Activated CD8-positive, alpha-beta memory T cell treated with anti-CD3 and anti-CD28 coated beads, Interleukin-2, amount 50 U/mL, for 48 hours (primary cell): ENCODE data around the gene INTS1.
"Not testable (repeated sequence)": the region's sequence is repeated elsewhere in the genome, so short reads cannot be mapped to it uniquely, and the experiment has no call there.

Experiments
- DNase-seq: peaks from one replicate; pipeline ENCODE4 v3.0.0-alpha.2; 2020

INTS1 gene

DNA sequence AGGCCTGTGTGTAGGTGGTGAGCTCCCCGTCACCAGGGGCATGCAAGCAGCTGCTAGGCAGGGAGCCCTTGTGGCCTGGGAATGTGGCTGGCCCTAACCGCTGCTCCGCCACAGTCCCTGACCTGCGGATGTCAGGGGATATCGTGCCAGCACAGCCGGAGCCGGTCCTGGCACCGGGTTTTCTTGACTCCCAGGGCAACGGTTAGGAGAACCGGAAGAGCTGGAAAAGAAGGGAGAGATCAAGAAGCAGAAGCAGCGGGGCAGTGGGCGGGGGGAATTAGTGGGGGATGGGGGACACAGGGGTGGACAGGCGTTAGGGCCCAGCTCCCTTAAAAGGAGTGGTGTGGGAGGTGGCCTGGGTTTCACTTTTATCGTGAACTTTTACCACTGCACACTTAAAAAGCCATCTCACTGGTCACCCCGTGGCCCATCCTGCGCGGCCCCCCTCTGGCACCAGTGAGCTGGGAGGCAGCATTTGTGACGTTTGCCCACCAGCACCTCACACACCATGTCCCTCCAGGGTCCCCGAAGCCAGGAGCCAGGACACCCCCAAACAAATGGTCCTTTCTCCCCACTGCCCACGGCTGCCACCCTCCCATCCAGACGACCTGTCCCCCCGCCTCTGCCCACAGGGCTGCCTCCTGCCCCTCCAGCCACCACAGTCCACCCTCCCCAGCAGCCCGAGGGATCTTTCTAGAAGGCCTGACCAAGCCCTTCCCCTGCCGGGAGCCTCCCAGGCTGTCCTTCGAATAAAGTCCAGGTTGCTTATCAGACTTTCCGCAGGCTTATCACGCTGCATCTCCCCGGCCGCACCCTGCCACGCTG, 43.2 kb downstream of the INTS1 start:
- no peak for DNase-seq

DNA sequence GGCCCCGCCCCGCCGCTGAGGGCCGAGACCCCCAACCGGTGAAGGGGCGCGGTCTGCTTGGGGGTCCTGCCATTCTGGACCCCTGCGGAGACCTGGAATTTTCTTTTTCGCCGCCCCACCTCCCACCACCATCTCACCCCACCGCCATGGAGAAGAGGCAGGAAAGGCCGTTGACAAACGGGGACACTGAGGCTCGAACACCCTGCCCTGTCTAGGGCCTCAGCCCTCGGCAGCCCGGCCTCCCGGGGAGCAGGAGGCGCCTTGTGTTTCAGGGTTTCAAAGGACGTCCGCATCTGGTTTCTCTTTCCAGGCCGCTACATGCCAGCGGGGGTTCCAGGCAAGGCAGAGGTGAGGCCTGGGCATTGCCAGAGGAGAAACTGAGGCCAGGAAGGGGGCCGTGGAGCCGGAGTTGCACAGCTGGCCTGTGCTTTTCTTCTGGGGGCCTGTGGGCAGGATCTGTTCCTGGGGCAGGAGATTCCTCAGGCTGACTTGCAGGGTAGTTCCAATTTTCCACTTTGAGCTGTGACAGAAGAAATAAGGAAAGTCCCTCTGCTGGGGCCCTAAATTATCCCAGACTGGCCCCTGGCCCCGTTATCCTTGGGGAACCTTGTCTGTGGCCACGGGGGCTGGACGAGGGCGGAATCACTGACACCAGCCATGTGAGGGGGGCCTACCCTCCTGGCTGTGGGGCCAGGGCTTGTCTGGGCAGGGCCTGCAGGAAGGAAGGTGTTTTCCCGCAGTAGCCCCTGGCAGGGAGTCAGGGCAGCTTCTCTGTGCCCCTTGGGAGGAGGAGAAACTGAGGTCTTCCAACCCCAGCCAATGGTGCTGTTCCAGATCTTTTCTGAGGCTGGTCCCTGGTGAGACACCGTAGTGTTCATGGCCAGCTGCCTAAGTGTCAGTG, 44.0 kb downstream of the INTS1 start:
- DNase-seq = peak; percentile 62

DNA sequence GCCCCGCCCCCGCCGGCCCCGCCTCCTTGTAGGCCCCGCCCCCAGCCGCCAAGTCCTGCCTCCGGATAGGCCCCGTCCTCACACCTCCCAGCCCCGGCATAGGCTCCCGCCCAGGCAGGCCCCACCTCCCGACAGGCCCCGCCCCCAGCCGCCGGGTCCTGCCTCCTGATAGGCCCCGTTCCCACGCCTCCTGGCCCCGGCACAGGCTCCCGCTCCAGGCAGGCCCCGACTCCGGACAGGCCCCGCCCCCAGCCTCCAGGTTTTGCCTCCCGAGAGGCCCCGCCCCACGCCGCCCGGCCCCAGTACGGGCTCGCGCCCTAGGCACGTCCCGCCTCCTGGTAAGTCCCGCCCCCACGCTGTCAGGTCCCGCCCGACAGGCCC, 44.7 kb downstream of the INTS1 start:
- peak; percentile 98 for DNase-seq

DNA sequence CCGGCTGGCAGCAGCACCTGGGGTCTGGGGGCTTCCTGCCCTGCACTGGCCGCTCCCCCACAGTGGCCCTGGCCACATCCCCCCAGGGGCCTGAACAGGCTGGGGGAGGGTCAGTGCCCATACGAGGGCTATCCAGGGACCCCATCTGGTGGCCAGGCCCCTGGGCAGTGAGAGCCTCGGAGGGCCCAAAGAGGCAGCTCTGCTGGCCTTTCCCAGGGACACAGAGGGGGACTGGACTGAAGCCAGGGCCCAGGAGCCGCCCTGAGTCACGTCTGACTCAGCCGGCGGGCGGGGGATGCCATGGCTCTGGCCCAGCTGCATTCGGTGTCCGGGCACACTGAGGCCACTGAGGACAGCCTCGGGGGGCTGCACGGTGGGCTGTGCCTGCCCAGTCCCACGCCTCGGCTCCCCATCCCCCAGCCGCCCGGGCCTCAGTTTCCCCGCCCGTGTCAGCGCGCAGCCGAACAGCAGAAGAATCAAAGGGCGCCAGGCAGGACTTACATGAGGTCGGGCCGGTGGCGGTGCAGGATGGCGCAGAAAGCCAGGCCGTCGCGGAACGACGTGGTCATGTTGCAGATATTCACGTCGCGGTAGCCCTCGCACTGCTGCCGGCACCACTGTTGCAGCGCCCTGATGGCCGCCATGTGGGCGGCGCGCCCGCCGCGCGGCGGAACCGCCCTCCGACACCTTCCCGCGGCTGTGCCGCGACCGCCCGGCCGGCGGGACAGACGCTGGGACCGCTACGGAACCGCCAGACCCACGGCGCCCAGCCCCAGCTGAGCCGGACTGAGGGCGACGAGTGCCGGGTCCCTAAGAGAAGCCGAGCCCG, 45.3 kb downstream of the INTS1 start, which contains the start of gene MICALL2:
TSS of gene MICALL2 (minus strand) at position 788 of the 829 bp plus-strand sequence. CDS start at position 644, 144 bp downstream.
- DNase-seq = peak; percentile 64

DNA sequence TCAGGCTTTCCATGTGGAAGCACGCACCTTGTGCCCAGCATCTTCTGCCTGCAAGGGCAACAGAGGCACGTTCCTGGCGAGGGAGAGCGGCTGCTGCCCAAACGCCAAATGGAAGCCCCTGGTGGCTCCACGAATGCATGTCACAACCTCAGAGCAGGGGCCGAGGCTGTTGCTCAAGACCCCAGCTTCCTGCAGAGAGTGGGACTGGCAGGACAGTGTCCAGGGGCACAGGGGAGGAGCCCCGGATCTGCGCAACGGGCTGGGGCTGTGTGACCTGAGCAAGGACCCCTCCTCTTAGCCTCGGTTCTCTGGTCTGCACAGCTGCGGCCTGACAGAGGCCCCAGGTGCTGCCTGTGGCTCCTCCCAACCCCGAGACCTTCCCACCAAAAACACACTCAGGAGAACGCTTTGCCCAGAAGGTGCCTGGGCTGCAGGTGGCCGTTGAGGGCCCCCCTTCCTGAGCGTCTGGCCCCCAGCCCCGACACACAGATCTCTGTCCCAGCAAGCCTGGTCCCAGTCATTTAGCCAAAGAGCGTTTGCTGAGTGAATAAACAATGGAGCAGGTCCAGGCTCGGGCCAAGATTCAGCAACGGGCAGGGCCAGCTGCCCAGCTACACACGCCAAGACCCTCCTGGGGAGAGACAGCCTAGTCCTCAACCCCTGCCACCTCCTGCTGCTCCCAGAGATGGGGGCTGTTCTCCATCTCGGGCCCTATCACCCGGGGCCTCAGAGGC, 46.1 kb downstream of the INTS1 start:
- DNase-seq = no peak

DNA sequence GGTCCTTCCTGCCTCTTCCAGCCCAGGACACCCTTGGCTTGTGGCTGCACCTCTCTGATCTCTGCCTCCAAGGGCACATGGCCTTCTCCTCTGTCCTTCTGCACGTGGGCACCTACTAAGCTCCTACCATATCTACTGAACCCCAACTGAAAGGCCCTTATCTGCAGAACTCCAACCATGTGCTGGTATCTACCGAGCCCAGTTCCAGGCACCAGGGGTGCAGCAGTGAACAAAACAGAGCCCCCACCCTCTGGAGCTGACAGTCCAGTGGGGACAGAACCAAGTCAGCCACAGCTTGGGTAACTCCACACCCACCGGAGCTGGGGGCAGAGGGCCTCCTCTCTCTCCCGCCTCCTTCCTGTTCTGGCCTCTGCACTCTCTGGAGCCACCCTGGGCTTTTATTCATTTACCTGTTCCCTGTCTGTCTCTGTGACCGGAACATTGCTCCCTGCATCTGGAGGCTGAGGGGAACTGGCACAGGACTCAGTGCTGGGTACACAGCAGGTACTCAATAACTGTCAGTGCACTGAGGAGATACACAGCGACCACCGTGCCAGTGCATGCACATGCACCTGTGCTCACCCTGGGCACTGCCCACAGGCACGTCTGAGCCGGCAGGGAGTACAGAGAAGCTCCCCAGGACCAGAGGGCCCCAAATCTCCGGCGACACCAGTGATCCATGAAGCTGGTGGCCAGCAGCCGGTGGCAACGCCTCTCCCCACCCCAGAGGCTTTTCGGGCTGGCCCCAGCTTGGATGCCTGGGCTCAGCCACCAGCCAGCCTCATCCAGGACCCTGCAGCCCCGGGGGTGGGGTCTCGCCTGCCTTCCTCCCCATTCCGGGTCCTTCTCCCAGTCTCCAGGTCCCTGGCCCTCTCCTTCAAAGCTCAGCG, 46.9 kb downstream of the INTS1 start:
- DNase-seq = no peak

DNA sequence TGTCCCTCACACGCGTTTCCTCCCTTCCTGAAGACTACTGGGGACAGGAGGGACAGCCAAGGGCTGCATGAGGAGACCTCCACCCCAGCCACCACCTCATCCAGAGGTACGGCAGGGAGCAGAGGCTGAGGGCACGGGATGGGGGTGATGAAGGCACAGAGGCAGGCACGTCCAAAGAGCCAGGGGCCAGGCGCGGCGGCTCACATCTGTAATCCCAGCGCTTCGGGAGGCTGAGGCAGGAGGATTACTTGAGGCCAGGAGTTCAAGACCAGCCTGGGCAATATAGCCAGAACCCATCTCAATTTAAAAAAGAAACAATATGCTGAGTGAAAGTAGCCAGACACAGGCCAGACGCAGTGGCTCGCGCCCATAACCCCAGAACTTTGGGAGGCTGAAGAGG, 48.2 kb downstream of the INTS1 start:
- no peak for DNase-seq

DNA sequence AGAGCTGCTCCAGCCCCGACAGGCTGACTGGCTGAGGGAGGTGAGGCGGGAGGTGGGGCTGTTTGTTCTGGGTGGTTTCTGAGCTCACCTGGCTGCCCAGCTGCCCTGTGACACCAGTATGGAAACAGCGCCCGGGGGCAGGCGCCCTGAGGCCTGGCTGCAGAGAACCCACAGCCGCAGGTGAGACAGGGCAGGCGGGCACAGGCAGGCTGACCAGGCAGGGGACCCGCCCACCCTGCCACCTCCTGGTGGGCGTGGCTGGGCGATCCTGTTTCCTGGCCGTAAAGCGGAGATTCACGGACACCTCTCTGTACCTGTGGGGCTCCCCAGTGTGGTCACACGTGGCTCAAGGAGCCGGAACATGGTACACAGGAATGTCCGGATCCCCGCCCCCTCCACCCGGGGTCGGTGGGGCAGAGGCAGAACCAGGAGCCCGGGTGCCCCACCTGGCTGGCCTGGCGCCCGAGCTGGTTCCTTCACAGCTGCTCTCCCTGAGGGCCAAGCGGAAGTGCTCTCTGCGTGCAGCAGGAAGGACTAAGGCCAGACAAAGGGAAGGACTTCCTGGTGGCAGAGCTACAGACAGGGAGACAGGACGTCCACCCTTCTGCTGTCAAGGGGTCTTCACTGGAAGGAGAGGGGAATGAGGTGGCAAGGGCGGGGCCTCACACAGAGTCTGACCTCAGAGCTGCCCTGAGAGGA, 48.8 kb downstream of the INTS1 start:
- DNase-seq = no peak

DNA sequence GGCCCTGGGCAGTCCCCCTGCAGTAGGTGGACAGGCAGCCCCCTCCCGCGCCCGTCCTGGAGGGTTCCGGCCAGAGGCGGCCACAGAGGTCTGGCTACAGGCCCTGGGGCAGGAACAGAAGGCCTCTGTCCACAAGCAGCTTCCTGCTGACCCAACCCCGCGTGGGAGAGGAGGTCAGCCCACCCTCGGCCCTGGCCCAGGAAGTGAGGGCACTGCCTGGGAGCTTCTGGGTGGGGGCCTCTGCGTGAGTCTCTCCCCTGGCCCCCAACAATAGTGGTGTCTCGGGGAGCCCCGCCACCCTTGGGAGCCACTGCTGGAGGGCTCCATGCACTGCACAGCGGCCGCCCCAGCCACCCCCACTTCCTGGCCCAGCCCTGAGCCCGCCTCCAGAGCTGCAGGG, 49.6 kb downstream of the INTS1 start:
- no peak for DNase-seq

DNA sequence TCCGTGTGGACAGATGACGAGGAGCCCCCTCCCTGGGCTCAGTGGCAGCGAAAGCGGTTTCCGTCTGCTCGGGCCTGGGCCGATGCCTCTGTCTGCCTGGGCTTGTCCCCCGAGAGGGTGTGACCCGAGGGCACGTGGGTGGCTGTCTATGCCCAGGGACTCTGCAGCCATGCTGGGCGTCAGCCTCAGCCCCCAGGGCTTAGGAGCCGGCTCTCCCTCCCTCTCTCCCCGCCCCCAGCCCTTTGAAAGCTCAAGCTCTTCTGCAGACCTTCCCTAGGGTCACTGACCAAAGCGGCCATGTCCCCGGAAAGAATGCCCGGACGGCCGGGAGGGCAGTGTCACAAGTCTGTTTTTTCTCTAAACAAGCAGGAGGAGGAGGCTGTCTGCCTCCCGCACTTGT, 52.0 kb downstream of the INTS1 start:
- DNase-seq = no peak

DNA sequence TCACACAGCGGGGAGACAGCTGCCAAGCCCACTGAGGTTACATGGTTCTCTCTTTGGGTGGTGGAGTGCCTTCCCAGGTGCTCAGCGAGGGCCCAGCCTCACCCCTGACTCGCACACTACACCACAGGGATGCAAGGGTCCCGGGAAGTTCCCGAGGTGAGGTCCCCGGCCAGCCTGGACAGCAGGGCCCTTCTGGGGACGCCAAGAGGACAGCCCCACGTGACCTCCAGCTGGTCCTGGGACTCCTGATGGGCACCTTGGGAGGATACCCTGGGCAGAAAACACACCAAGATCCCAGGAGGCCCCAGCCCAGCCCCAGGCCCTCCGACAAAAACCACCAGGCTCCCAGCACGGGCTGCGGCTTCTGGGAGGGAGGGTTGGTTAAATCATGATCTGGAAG, 53.2 kb downstream of the INTS1 start:
- DNase-seq = no peak

DNA sequence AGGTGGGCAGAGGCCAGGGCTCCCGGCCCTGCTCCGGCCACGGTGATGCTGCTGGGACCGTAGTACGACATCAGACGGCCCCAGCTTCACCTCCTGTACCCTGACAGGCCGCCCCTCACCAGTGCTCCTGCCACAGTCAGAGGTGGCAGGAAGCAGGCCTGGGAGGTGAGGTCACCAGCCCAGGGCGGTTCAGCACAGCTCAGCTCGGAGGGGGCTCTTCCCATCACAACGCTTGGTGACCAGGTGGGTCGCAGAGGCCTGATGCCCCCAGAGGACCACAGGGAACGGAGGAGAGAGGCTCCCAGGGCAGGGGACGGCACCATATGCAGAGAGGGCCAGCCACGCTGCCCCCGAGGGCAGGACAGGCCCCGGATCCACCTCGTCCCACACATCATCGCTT, 53.8 kb downstream of the INTS1 start:
- no peak for DNase-seq

DNA sequence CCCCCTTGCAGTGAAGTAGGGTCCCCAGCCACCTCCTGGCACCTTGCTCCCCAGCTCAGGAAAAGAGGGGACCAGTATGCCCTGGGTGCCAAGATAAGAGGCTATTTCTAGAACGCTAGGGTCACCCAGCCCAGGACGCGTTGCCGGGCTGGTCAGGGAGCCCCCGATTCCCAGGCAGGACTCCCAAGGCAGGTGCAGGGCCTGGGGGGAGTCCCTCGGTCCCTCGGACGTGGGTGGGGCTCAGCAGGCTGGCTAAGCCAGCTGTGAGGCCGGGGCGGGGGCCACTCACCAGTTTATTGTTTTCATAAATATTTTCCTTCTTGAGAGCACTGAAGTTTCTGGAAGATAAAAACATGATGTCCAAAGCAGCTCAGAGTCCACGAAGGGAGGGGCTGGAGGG, 54.2 kb downstream of the INTS1 start:
- DNase-seq = no peak

DNA sequence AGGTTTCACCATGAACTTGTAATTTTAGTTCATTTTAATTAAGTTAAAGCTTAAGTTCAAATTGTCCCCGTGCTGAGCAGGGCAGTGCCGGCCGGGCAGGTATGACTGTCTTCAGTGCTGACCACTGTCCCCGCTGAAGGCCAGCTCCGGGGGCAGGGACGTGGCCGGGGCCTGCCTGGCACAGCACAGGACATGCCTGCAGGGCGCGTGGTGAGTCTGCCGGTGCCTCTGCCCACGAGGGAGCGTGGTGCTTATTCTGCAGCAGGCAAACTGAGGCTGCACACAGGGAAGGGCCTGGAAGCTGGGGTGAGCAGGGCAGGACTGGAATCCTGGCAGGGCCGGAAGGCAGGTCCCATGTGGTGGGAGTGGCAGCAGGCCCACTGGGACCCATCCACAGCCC, 54.7 kb downstream of the INTS1 start:
- no peak for DNase-seq

DNA sequence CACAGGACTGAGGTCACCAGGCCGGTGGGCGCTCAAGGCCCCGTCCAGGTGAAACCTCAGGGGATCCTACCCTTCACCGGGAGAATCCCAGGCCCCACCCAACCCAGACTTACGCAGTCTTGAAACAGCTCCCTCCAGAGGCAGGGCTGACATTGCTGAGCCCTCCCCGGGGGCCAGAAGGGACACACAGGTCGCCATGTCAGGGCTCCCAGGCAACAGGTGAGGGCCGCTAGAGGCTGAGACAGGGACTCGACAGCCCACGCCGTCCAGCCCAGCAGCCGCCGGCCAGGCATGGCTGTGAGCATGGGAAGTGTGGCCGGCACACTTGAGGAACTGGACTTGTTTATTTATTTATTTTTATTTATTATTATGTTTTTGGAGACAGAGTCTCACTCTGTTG, 55.2 kb downstream of the INTS1 start:
- no peak for DNase-seq

DNA sequence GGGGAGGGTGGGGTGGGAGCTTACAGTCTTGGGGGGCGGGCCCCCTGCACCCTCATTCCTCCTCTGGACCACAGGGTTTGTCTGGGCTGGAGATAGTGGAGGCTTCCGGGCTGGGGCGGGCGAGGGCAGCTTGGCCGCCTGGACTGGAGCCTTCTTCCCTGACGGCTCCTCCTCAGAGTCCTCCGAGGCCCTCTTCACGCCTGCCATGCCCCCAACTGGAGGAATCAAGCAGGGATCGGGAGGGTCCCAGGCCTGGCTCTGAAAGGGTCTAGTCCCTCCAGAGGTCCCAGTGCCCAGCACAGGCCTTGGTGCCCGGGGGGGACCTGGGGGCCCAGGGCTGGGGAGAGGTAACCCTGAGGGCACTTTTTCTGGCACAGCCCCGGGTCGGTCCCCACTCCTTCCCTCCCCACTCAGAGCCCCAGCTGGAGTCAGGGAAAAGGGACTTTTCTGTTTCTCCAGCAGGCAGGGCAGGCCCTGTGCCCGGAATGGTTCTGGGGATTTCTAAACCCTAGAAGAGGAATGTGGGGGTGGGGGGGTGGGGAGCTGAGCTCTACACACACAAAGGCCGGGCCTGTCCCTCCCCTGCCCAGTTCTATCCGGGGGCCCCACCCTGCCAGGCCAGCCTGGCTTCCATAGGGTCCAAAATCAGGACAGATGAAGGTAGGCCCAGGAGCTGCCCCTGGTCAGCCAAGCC, 56.5 kb downstream of the INTS1 start:
- DNase-seq = no peak

DNA sequence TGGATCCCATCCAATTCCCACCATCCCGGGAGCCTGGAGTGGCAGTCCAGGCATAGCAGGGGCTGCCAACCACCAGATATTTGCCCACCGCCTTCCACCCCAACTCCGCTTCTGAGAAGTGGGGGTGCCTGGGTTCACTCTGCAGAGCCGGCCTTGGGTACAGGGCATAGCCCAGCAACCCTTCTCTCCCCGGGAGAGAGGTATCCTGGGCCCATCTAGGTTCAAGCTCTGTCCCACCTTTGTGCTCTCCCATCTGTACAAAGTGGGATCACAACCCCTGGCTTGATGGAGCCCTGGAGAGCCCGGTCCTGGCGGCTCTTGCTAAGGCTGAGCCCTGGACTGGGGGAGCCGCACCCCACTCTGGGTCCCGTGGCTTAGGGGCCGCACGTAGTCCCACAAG, 57.1 kb downstream of the INTS1 start:
- DNase-seq = no peak

DNA sequence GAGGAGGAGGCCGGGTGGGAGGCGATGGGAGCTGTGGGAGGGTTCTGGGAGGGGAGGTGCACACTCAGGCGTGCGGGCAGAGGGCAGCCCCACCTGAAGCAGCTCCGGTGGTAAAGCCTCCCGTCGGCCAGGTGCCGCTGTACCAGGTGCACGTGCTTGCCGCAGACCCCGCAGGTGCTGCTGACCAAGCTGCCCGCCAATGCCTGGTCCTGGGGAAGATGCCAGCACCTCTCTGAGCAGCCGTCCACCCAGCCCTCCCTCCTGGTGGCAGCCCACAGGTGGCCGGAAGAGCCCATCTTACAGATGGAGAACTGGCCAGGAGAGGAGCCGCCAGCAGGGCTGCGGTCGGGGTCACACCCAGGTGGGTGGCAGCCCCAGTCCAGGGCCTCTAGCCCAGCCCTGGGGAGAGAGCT, 57.6 kb downstream of the INTS1 start:
- DNase-seq = no peak

DNA sequence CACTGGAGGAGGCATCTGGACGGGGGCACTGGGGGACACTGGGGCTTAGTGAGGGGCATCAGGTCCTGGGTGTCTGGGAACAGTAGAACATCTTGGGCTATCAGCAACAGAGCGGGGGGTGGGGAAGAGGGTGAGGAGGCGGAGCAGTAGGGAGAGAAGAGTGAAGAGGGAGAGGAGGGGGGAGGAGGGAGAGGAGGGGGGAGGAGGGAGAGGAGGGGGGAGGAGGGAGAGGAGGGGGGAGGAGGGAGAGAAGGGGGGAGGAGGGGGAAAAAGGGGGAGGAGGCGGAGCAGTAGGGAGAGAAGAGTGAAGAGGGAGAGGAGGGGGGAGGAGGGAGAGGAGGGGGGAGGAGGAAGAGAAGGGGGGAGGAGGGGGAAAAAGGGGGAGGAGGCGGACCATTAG, 58.2 kb downstream of the INTS1 start:
- not testable (repeated sequence) for DNase-seq

DNA sequence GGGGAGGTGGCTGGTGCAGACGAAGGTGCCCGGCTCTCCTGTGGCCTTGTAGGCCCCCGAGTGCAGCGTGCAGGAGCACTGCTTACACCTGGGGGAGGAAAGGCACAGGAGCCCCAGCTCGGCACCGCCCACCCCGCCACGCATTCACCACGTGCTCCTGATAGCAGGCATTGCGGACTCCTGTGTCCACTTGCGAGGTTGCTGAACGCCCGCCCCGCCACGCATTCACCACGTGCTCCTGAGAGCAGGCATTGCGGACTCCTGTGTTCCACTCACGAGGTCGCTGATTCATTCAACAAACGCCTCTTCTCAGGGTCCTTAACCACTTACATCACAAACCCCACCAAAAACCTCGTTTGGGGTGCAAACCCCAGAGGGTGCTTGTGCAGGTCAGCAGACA, 58.8 kb downstream of the INTS1 start:
- no peak for DNase-seq
